Central memory CD8-positive, alpha-beta T cell (primary cell): ENCODE data around the gene PGBD2.
"Not testable (repeated sequence)": the region's sequence is repeated elsewhere in the genome, so short reads cannot be mapped to it uniquely, and the experiment has no call there.

Source experiments
- ATAC-seq: fragments of 150-1000 bp; cut with Tn5 transposase; replicated peaks from 2 replicates; pipeline ENCODE4 v1.10.0; 2022; ENCODE audit warnings: mild to moderate bottlenecking, moderate FRiP score, moderate number of reproducible peaks; ENCODE audit not compliant: poor library complexity, severe bottlenecking; ENCODE audit errors: extremely low read depth
- DNase-seq, 2 donors: peaks; one replicate each; pipeline ENCODE4 v3.0.0; 2021; ENCODE audit warnings: low spot score in 2 of 2
- H3K27ac Mint-ChIP-seq: one replicate; pipeline ENCODE4 v1.8.0; 2022; ENCODE audit warnings: low read depth, mild to moderate bottlenecking, moderate library complexity, mixed read lengths
- H3K27me3 Mint-ChIP-seq: one replicate; pipeline ENCODE4 v1.8.0; 2022; ENCODE audit warnings: mixed read lengths
- H3K36me3 Mint-ChIP-seq: one replicate; pipeline ENCODE4 v1.8.0; 2022; ENCODE audit warnings: mild to moderate bottlenecking, moderate library complexity, mixed read lengths; ENCODE audit not compliant: insufficient read depth
- H3K4me1 Mint-ChIP-seq: one replicate; pipeline ENCODE4 v1.8.0; 2022; ENCODE audit warnings: mixed read lengths
- H3K4me3 Mint-ChIP-seq: one replicate; pipeline ENCODE4 v1.8.0; 2022; ENCODE audit warnings: mild to moderate bottlenecking, moderate library complexity, mixed read lengths
- H3K9me3 Mint-ChIP-seq: one replicate; pipeline ENCODE4 v1.8.0; 2022; ENCODE audit warnings: mixed read lengths

Gene PGBD2

GRCh38 chr1:248872752-248873408 is 33.2 kb upstream of the PGBD2 start:
- DNase-seq (no peak), ATAC-seq (peak; percentile 19)
- peak overlapping the region; percentile 93 for H3K4me3 Mint-ChIP-seq
- H3K4me1 Mint-ChIP-seq: peaks cover 22% of the 10 kb centered on the region
- H3K9me3 Mint-ChIP-seq: no peaks in the 10 kb centered on the region
- H3K27ac Mint-ChIP-seq: peak overlapping the region; percentile 100
- H3K36me3 Mint-ChIP-seq: peaks cover 23% of the 10 kb centered on the region
- H3K27me3 Mint-ChIP-seq: peaks cover 10% of the 10 kb centered on the region

- Mint-ChIP-seq H3K4me3 (peak overlapping the region; percentile 93), H3K9me3 (no peaks in the 10 kb centered on the region), H3K36me3 (peaks cover 23% of the 10 kb centered on the region), H3K4me1 (peaks cover 22% of the 10 kb centered on the region), H3K27ac (peak overlapping the region; percentile 100), H3K27me3 (peaks cover 10% of the 10 kb centered on the region)
- ATAC-seq (peak; percentile 84), DNase-seq (peak; percentile 92 to 98)
Measured at GRCh38 chr1:248873409-248873992, 32.5 kb upstream of the PGBD2 start.

- DNase-seq: peak; percentile 87 to 88
- no peaks in the 10 kb centered on the region for H3K9me3 Mint-ChIP-seq
- ATAC-seq: peak; percentile 64
- peaks cover 22% of the 10 kb centered on the region for H3K4me1 Mint-ChIP-seq
- H3K27me3 Mint-ChIP-seq: peaks cover 10% of the 10 kb centered on the region
- H3K27ac Mint-ChIP-seq: peak overlapping the region; percentile 100
- peaks cover 23% of the 10 kb centered on the region for H3K36me3 Mint-ChIP-seq
- H3K4me3 Mint-ChIP-seq: peak overlapping the region; percentile 93
Measured at GRCh38 chr1:248873993-248874533, 32.0 kb upstream of the PGBD2 start.

GRCh38 chr1:248881261-248881660 is 24.8 kb upstream of the PGBD2 start:
- ATAC-seq (no peak), DNase-seq (no peak)
- H3K36me3 Mint-ChIP-seq: no peaks in the 10 kb centered on the region
- H3K9me3 Mint-ChIP-seq: no peaks in the 10 kb centered on the region
- no peaks in the 10 kb centered on the region for H3K27me3 Mint-ChIP-seq
- H3K4me1 Mint-ChIP-seq: no peaks in the 10 kb centered on the region
- H3K27ac Mint-ChIP-seq: no peak overlapping the region
- no peak overlapping the region for H3K4me3 Mint-ChIP-seq

GRCh38 chr1:248882427-248882826 is 23.6 kb upstream of the PGBD2 start:
- not testable (repeated sequence) for H3K4me1 Mint-ChIP-seq, H3K4me3 Mint-ChIP-seq, H3K27ac Mint-ChIP-seq, H3K27me3 Mint-ChIP-seq, ATAC-seq, H3K36me3 Mint-ChIP-seq, H3K9me3 Mint-ChIP-seq, DNase-seq

- H3K9me3 Mint-ChIP-seq: no peaks in the 10 kb centered on the region
Measured at GRCh38 chr1:248884632-248885295, 21.3 kb upstream of the PGBD2 start.

GRCh38 chr1:248885646-248886045 is 20.4 kb upstream of the PGBD2 start:
- Mint-ChIP-seq H3K4me3 (no peak overlapping the region), H3K27me3 (peaks cover 7% of the 10 kb centered on the region), H3K27ac (no peak overlapping the region), H3K9me3 (no peaks in the 10 kb centered on the region), H3K4me1 (no peaks in the 10 kb centered on the region), H3K36me3 (no peaks in the 10 kb centered on the region)
- ATAC-seq: no peak
- no peak for DNase-seq

More at GRCh38 chr1:248884632-248885295, 21.3 kb upstream of the PGBD2 start:
- ATAC-seq (no peak), DNase-seq (no peak)
- Mint-ChIP-seq H3K36me3 (no peaks in the 10 kb centered on the region), H3K4me1 (no peaks in the 10 kb centered on the region), H3K27me3 (no peaks in the 10 kb centered on the region), H3K4me3 (no peak overlapping the region), H3K27ac (no peak overlapping the region)

- Mint-ChIP-seq H3K4me1 (no peaks in the 10 kb centered on the region), H3K36me3 (no peaks in the 10 kb centered on the region), H3K4me3 (no peak overlapping the region), H3K27me3 (peaks cover 14% of the 10 kb centered on the region), H3K27ac (no peak overlapping the region), H3K9me3 (no peaks in the 10 kb centered on the region)
- no peak for DNase-seq
- no peak for ATAC-seq
Measured at GRCh38 chr1:248886237-248886895, 19.7 kb upstream of the PGBD2 start.

- DNase-seq, H3K4me3 Mint-ChIP-seq, H3K9me3 Mint-ChIP-seq, ATAC-seq, H3K27ac Mint-ChIP-seq, H3K36me3 Mint-ChIP-seq, H3K4me1 Mint-ChIP-seq: not testable (repeated sequence)
- H3K27me3 Mint-ChIP-seq: peaks cover 41% of the 10 kb centered on the region
Measured at GRCh38 chr1:248889914-248890243, 16.2 kb upstream of the PGBD2 start.

- Mint-ChIP-seq H3K4me1 (no peaks in the 10 kb centered on the region), H3K4me3 (no peak overlapping the region), H3K36me3 (no peaks in the 10 kb centered on the region), H3K27ac (no peak overlapping the region), H3K27me3 (peaks cover 46% of the 10 kb centered on the region), H3K9me3 (no peaks in the 10 kb centered on the region)
- ATAC-seq (no peak), DNase-seq (no peak)
Measured at GRCh38 chr1:248890549-248891498, 15.2 kb upstream of the PGBD2 start.

- no peak overlapping the region for H3K4me3 Mint-ChIP-seq
- no peaks in the 10 kb centered on the region for H3K4me1 Mint-ChIP-seq
- H3K27me3 Mint-ChIP-seq: peaks cover 55% of the 10 kb centered on the region
- no peaks in the 10 kb centered on the region for H3K36me3 Mint-ChIP-seq
- H3K27ac Mint-ChIP-seq: no peak overlapping the region
- H3K9me3 Mint-ChIP-seq: no peaks in the 10 kb centered on the region
- DNase-seq: no peak
- ATAC-seq: no peak
Measured at GRCh38 chr1:248891758-248892157, 14.3 kb upstream of the PGBD2 start.

- ATAC-seq (no peak), DNase-seq (no peak)
- Mint-ChIP-seq H3K27ac (no peak overlapping the region), H3K27me3 (peaks cover 63% of the 10 kb centered on the region), H3K4me3 (no peak overlapping the region), H3K9me3 (no peaks in the 10 kb centered on the region), H3K36me3 (no peaks in the 10 kb centered on the region), H3K4me1 (no peaks in the 10 kb centered on the region)
Measured at GRCh38 chr1:248892590-248892989, 13.4 kb upstream of the PGBD2 start.
